Colonic mucosa (tissue), 4 donors: ENCODE results near the gene SPC25. TPM values are rescaled to one million over a fixed set of nuclear protein-coding genes. Genes with fewer than 3 reads are reported as not detected.

Source experiments
- DNase-seq: peaks from one replicate; pipeline ENCODE4 v3.0.0-alpha.2; 2020
- H3K27ac ChIP-seq: fragments of 200-600 bp; one replicate; pipeline ENCODE4 v1.8.0; 2021
- H3K27me3 ChIP-seq: fragments of 200-600 bp; one replicate; pipeline ENCODE4 v1.8.0; 2021
- H3K36me3 ChIP-seq: fragments of 200-600 bp; one replicate; pipeline ENCODE4 v1.8.0; 2021
- H3K4me1 ChIP-seq: fragments of 200-600 bp; one replicate; pipeline ENCODE4 v1.8.0; 2021; ENCODE audit warnings: mild to moderate bottlenecking
- H3K4me3 ChIP-seq: fragments of 200-600 bp; one replicate; pipeline ENCODE4 v1.8.0; 2021
- H3K9ac ChIP-seq, 2 donors: one replicate each; pipeline ENCODE4 v1.7.0; 2013; ENCODE audit warnings: control low read depth in 2 of 2, low read depth in 2 of 2, low read length in 2 of 2
- H3K9me3 ChIP-seq: fragments of 200-600 bp; one replicate; pipeline ENCODE4 v1.8.0; 2021
- CTCF ChIP-seq: fragments of 200-600 bp; IDR thresholded peaks from one replicate; pipeline ENCODE4 v1.8.0; 2022; ENCODE audit warnings: antibody characterized with exemption, mild to moderate bottlenecking
- intact Hi-C: fragments of 100-400 bp; cut with DNase I; formaldehyde crosslinking; loops from one replicate; pipeline ENCODE4 v1.14.1; 2022
- total RNA-seq, 2 donors: library from RNA; stranded (reverse); fragmentation: NEBNext Ultra II Directional in 1 of 2; extraction: Animal tissue kit (Norgen Biotek cat#: 25700) in 1 of 2; gene quantifications; one replicate each; pipeline ENCODE4 v1.2.1, GENCODE V29; 2021
- donor health status: healthy.
- donor health status: DM: no; HTN: no; CAD: no.
- donor health status: DM: no; HTN: no; CAD: no.

SPC25 gene
- total RNA-seq, 2 donors from 2014 or later, result 5.2 to 16.0 TPM

- Histone ChIP-seq H3K4me3 (no peak overlapping the region), H3K27ac (no peak overlapping the region), H3K36me3 (no peaks in the 10 kb centered on the region), H3K27me3 (no peaks in the 10 kb centered on the region), H3K4me1 (no peaks in the 10 kb centered on the region), H3K9me3 (no peaks in the 10 kb centered on the region), H3K9ac (no peak overlapping the region)
- intact Hi-C loops, result no loop called here
- no peak for DNase-seq
- TF ChIP-seq CTCF, result no peak
Measured at GRCh38 chr2:168841445-168841844, 48.8 kb downstream of the SPC25 start.

- DNase-seq, result no peak
- Histone ChIP-seq H3K36me3 (no peaks in the 10 kb centered on the region), H3K9me3 (no peaks in the 10 kb centered on the region), H3K9ac (no peak overlapping the region), H3K27ac (no peak overlapping the region), H3K4me1 (no peaks in the 10 kb centered on the region), H3K4me3 (no peak overlapping the region), H3K27me3 (no peaks in the 10 kb centered on the region)
- TF ChIP-seq CTCF, result no peak
- intact Hi-C loops, result no loop called here
Measured at GRCh38 chr2:168835969-168836368, 54.3 kb downstream of the SPC25 start.

GRCh38 chr2:168831662-168832061 is 58.6 kb downstream of the SPC25 start:
- no peak overlapping the region for H3K27ac ChIP-seq
- no peak for DNase-seq
- H3K9ac ChIP-seq, result no peak overlapping the region
- H3K27me3 ChIP-seq, result no peaks in the 10 kb centered on the region
- no peak for TF ChIP-seq CTCF
- H3K36me3 ChIP-seq, result peaks cover 5% of the 10 kb centered on the region
- no peaks in the 10 kb centered on the region for H3K4me1 ChIP-seq
- H3K9me3 ChIP-seq, result no peaks in the 10 kb centered on the region
- intact Hi-C loops, result no loop called here
- H3K4me3 ChIP-seq, result no peak overlapping the region

- Histone ChIP-seq H3K9me3 (no peaks in the 10 kb centered on the region), H3K4me3 (no peak overlapping the region), H3K9ac (no peak overlapping the region), H3K27me3 (no peaks in the 10 kb centered on the region), H3K27ac (no peak overlapping the region), H3K36me3 (peaks cover 5% of the 10 kb centered on the region), H3K4me1 (no peaks in the 10 kb centered on the region)
- no peak for TF ChIP-seq CTCF
- no peak for DNase-seq
- intact Hi-C loops, result no loop called here
Measured at GRCh38 chr2:168830958-168831357, 59.3 kb downstream of the SPC25 start.

- Histone ChIP-seq H3K4me1 (no peaks in the 10 kb centered on the region), H3K27ac (no peak overlapping the region), H3K9ac (no peak overlapping the region), H3K36me3 (peaks cover 5% of the 10 kb centered on the region), H3K4me3 (no peak overlapping the region), H3K9me3 (no peaks in the 10 kb centered on the region), H3K27me3 (no peaks in the 10 kb centered on the region)
- intact Hi-C loops, result loop anchor here (10.0 kb wide), 1 partner anchor 50 kb away; no protein-coding TSS in a partner anchor
- DNase-seq, result no peak
- TF ChIP-seq CTCF, result no peak
Measured at GRCh38 chr2:168825126-168825525, 65.1 kb downstream of the SPC25 start.

- no peaks in the 10 kb centered on the region for H3K27me3 ChIP-seq
- no peaks in the 10 kb centered on the region for H3K4me1 ChIP-seq
- no peak for DNase-seq
- TF ChIP-seq CTCF, result no peak
- H3K9me3 ChIP-seq, result no peaks in the 10 kb centered on the region
- no peak overlapping the region for H3K27ac ChIP-seq
- no peaks in the 10 kb centered on the region for H3K36me3 ChIP-seq
- intact Hi-C loops, result loop anchor here (10.0 kb wide), 1 partner anchor 47 kb away; no protein-coding TSS in a partner anchor
- H3K9ac ChIP-seq, result no peak overlapping the region
- H3K4me3 ChIP-seq, result no peak overlapping the region
Measured at GRCh38 chr2:168821992-168822391, 68.2 kb downstream of the SPC25 start.
